ENCODE measurements around the gene CCDC102B. TPM values are rescaled to one million over a fixed set of nuclear protein-coding genes. Genes with fewer than 3 reads are reported as not detected.

The CCDC102B gene
- total and polyA plus RNA-seq, 4 donors: 7.1 to 78.8 (median 19.9) TPM

- ATAC-seq (ENCODE audit: insufficient read depth, low FRiP score) (no peak), DNase-seq (no peak)
- Histone ChIP-seq H3K27me3 (ENCODE audit: control insufficient read depth in 3 of 3, insufficient read depth in 3 of 3, low read length in 2 of 3) (no peaks in the 10 kb centered on the region), H3K4me3 (no peak overlapping the region), H3K36me3 (ENCODE audit: control insufficient read depth in 4 of 4, insufficient read depth in 4 of 4, low read length in 4 of 4) (no peaks in the 10 kb centered on the region), H3K9me3 (ENCODE audit: control insufficient read depth in 4 of 4, insufficient read depth in 3 of 4, low read length in 3 of 4) (peaks cover 0 to 7% (median 3%) of the 10 kb centered on the region in 4 donors), H3K4me1 (ENCODE audit: control insufficient read depth in 5 of 5, insufficient read depth in 5 of 5, low read length in 5 of 5) (no peaks in the 10 kb centered on the region), H3K27ac (ENCODE audit: low read depth in 1 of 2, low read length in 1 of 2) (no peak overlapping the region), H3K9ac (ENCODE audit: insufficient read depth in 1 of 2, low read length in 2 of 2) (no peak overlapping the region)
- no peak for TF ChIP-seq CTCF (IDR thresholded peaks at IDR 0.05; ENCODE audit: control extremely low read depth, extremely low read depth)
These were observed 193.4 kb downstream of the CCDC102B start for GRCh38 chr18:68991286-68991685.

GRCh38 chr18:68992719-68993482 is 195.0 kb downstream of the CCDC102B start:
- H3K36me3 ChIP-seq (ENCODE audit: control insufficient read depth in 4 of 4, insufficient read depth in 4 of 4, low read length in 4 of 4): no peaks in the 10 kb centered on the region
- no peak for TF ChIP-seq CTCF (IDR thresholded peaks at IDR 0.05; ENCODE audit: control extremely low read depth, extremely low read depth)
- no peak for ATAC-seq (ENCODE audit: insufficient read depth, low FRiP score)
- H3K27ac ChIP-seq (ENCODE audit: low read depth in 1 of 2, low read length in 1 of 2): no peak overlapping the region
- H3K4me3 ChIP-seq: no peak overlapping the region
- DNase-seq: no peak
- H3K4me1 ChIP-seq (ENCODE audit: control insufficient read depth in 5 of 5, insufficient read depth in 5 of 5, low read length in 5 of 5): no peaks in the 10 kb centered on the region
- 82 to 86% methylated on average over 12 of the region's 12 CpGs for WGBS, 2 donors
- peaks cover 0 to 5% (median 0%) of the 10 kb centered on the region in 4 donors for H3K9me3 ChIP-seq (ENCODE audit: control insufficient read depth in 4 of 4, insufficient read depth in 3 of 4, low read length in 3 of 4)
- H3K27me3 ChIP-seq (ENCODE audit: control insufficient read depth in 3 of 3, insufficient read depth in 3 of 3, low read length in 2 of 3): no peaks in the 10 kb centered on the region
- no peak overlapping the region for H3K9ac ChIP-seq (ENCODE audit: insufficient read depth in 1 of 2, low read length in 2 of 2)

GRCh38 chr18:68995675-68996074 is 197.8 kb downstream of the CCDC102B start:
- no peak for ATAC-seq (ENCODE audit: insufficient read depth, low FRiP score)
- TF ChIP-seq CTCF (IDR thresholded peaks at IDR 0.05; ENCODE audit: control extremely low read depth, extremely low read depth): no peak

More at GRCh38 chr18:68995675-68996074, 197.8 kb downstream of the CCDC102B start:
- H3K9ac ChIP-seq (ENCODE audit: insufficient read depth in 1 of 2, low read length in 2 of 2): no peak overlapping the region
- H3K9me3 ChIP-seq (ENCODE audit: control insufficient read depth in 4 of 4, insufficient read depth in 3 of 4, low read length in 3 of 4): peaks cover 0 to 5% (median 0%) of the 10 kb centered on the region in 4 donors
- no peak overlapping the region for H3K27ac ChIP-seq (ENCODE audit: low read depth in 1 of 2, low read length in 1 of 2)
- no peaks in the 10 kb centered on the region for H3K4me1 ChIP-seq (ENCODE audit: control insufficient read depth in 5 of 5, insufficient read depth in 5 of 5, low read length in 5 of 5)
- no peak for DNase-seq
- no peak overlapping the region for H3K4me3 ChIP-seq
- no peaks in the 10 kb centered on the region for H3K36me3 ChIP-seq (ENCODE audit: control insufficient read depth in 4 of 4, insufficient read depth in 4 of 4, low read length in 4 of 4)
- no peaks in the 10 kb centered on the region for H3K27me3 ChIP-seq (ENCODE audit: control insufficient read depth in 3 of 3, insufficient read depth in 3 of 3, low read length in 2 of 3)
- WGBS, 2 donors: 71 to 73% methylated on average over 4 of the region's 4 CpGs
